GM18499 (cell line): ENCODE measurements around the gene SLC2A5.

Source experiments
- ATAC-seq: cut with Tn5 transposase; IDR thresholded peaks from one replicate; pipeline ENCODE4 v1.9.1; 2021; ENCODE audit warnings: moderate number of reproducible peaks; ENCODE audit not compliant: insufficient read depth, unreplicated experiment

SLC2A5 gene

GRCh38 chr1:9066945-9067807, 2.3 kb downstream of the SLC2A5 start:
- no peak for ATAC-seq

GRCh38 chr1:9065213-9065751, 4.2 kb downstream of the SLC2A5 start:
- ATAC-seq, result no peak

GRCh38 chr1:9062846-9063245, 6.6 kb downstream of the SLC2A5 start:
- no peak for ATAC-seq

GRCh38 chr1:9062021-9062471, 7.4 kb downstream of the SLC2A5 start:
- ATAC-seq, result no peak

- ATAC-seq, result no peak
Observed at GRCh38 chr1:9061252-9061960, 8.0 kb downstream of the SLC2A5 start.

- ATAC-seq, result no peak
Observed at GRCh38 chr1:9059891-9060744, 9.3 kb downstream of the SLC2A5 start.

GRCh38 chr1:9058465-9058864, 11.0 kb downstream of the SLC2A5 start:
- no peak for ATAC-seq

- no peak for ATAC-seq
Observed at GRCh38 chr1:9057851-9058250, 11.6 kb downstream of the SLC2A5 start.

- ATAC-seq, result no peak
Observed at GRCh38 chr1:9052272-9053049, 17.0 kb downstream of the SLC2A5 start.

- ATAC-seq, result no peak
Observed at GRCh38 chr1:9051379-9051778, 18.1 kb downstream of the SLC2A5 start.

- no peak for ATAC-seq
Observed at GRCh38 chr1:9050803-9051202, 18.6 kb downstream of the SLC2A5 start.

GRCh38 chr1:9048551-9048950, 20.9 kb downstream of the SLC2A5 start:
- ATAC-seq, result no peak

- ATAC-seq, result no peak
Observed at GRCh38 chr1:9047019-9047418, 22.4 kb downstream of the SLC2A5 start.

GRCh38 chr1:9045861-9046510, 23.4 kb downstream of the SLC2A5 start:
- no peak for ATAC-seq

- no peak for ATAC-seq
Observed at GRCh38 chr1:9044236-9044635, 25.2 kb downstream of the SLC2A5 start.

- no peak for ATAC-seq
Observed at GRCh38 chr1:9042272-9042671, 27.2 kb downstream of the SLC2A5 start.

GRCh38 chr1:9041116-9041779, 28.2 kb downstream of the SLC2A5 start:
- ATAC-seq, result no peak

- no peak for ATAC-seq
Observed at GRCh38 chr1:9040659-9041030, 28.8 kb downstream of the SLC2A5 start.
